H1 (cell line): ENCODE results near the gene ABCD2. TPM values are rescaled to one million over a fixed set of nuclear protein-coding genes. Genes with fewer than 3 reads are reported as not detected.

Source experiments
- ATF3 ChIP-seq: IDR thresholded peaks from 2 replicates; pipeline ENCODE4 v1.6.1; 2011; ENCODE audit warnings: low read depth, mild to moderate bottlenecking, low read length; ENCODE audit not compliant: insufficient read depth
- FOSL1 ChIP-seq: IDR thresholded peaks from 2 replicates; pipeline ENCODE4 v1.6.1; 2011; ENCODE audit warnings: mild to moderate bottlenecking, low read depth, low read length, moderate library complexity; ENCODE audit not compliant: insufficient read depth
- RAD21 ChIP-seq, 2 experiments: IDR thresholded peaks in 1 of 2; conservative IDR thresholded peaks in 1 of 2; 2 replicates each; pipeline ENCODE4 v1.6.1; 2011; ENCODE audit warnings: low read depth in 2 of 2, low read length in 2 of 2, improper control_type of control experiment in 1 of 2, inconsistent platforms in 1 of 2, mild to moderate bottlenecking in 1 of 2, moderate library complexity in 1 of 2
- SAP30 ChIP-seq: fragments of 300-600 bp; sonication (generic); IDR thresholded peaks from 2 replicates; pipeline ENCODE4 v1.7.1; 2012; ENCODE audit warnings: low read length, moderate library complexity, mild to moderate bottlenecking, inconsistent platforms; ENCODE audit not compliant: insufficient read depth, insufficient replicate concordance
- SIRT6 ChIP-seq: IDR thresholded peaks from one replicate; pipeline ENCODE4 v1.7.1; 2012; ENCODE audit warnings: low read length, inconsistent platforms
- SP2 ChIP-seq: IDR thresholded peaks from 2 replicates; pipeline ENCODE4 v1.6.1; 2012; ENCODE audit warnings: mild to moderate bottlenecking, low read length, inconsistent platforms
- TCF12 ChIP-seq: IDR thresholded peaks from 2 replicates; pipeline ENCODE4 v1.6.1; 2011; ENCODE audit warnings: low read depth, mild to moderate bottlenecking, low read length
- ZNF274 ChIP-seq: IDR thresholded peaks from 2 replicates; pipeline ENCODE4 v1.7.0; 2012; ENCODE audit warnings: low read length, borderline replicate concordance; ENCODE audit errors: extremely low read depth
- polyA plus RNA-seq, 7 experiments: library from polyadenylated mRNA; depleted of rRNA in 3 of 7; stranded (reverse) in 5 of 7; unstranded in 2 of 7; fragments of >200 nt in 5 of 7; fragments of 200-250 nt in 2 of 7; gene quantifications; 1 replicate in 5 of 7; 2 replicates in 1 of 7; 4 replicates in 1 of 7; pipeline versions ENCODE4 v1.2.1 to v1.2.3, GENCODE V29; 2011 to 2013; ENCODE audit warnings: missing spikeins in 2 of 7, mixed read lengths in 2 of 7
- total RNA-seq: library from RNA; stranded (reverse); fragmentation: NEBNext Ultra II Directional; extraction: Animal tissue kit (Norgen Biotek cat#: 25700); gene quantifications from 2 replicates; pipeline ENCODE4 v1.2.1, GENCODE V29; 2021
- TF ChIP-seq, protein P1 (sequence below): fragments of 300-600 bp; sonication (generic); IDR thresholded peaks from 2 replicates; pipeline ENCODE4 v1.7.1; 2012; ENCODE audit warnings: low read length, moderate library complexity, mild to moderate bottlenecking, inconsistent platforms; ENCODE audit not compliant: insufficient replicate concordance
- TF ChIP-seq, protein P2 (sequence below): IDR thresholded peaks from 2 replicates; pipeline ENCODE4 v1.6.1; 2012; ENCODE audit warnings: inconsistent platforms

The ABCD2 gene
- total and polyA plus RNA-seq, 2 of the 8 experiments (the other 6 are each of a cell fraction or from before 2014, with no cell fraction given): not detected

DNA sequence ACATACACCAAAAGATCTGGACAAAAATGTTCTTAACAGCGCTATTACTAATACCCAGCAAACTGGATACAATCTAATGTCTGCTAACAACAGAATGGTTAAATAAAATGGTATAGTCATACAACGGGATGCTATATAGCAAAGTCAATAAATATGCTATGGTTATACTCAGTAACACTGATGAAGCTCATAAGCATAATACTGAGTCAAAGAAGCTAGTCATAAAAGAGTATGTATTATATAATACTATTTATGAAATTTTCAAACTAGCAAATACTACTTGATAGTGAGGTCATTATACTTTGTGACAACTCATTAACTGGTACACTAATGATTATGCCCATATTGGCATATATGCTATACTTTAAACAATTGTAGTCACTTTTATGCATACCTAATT lies 7.4 kb downstream of the ABCD2 start (continued):
- TF ChIP-seq, protein P1, sequence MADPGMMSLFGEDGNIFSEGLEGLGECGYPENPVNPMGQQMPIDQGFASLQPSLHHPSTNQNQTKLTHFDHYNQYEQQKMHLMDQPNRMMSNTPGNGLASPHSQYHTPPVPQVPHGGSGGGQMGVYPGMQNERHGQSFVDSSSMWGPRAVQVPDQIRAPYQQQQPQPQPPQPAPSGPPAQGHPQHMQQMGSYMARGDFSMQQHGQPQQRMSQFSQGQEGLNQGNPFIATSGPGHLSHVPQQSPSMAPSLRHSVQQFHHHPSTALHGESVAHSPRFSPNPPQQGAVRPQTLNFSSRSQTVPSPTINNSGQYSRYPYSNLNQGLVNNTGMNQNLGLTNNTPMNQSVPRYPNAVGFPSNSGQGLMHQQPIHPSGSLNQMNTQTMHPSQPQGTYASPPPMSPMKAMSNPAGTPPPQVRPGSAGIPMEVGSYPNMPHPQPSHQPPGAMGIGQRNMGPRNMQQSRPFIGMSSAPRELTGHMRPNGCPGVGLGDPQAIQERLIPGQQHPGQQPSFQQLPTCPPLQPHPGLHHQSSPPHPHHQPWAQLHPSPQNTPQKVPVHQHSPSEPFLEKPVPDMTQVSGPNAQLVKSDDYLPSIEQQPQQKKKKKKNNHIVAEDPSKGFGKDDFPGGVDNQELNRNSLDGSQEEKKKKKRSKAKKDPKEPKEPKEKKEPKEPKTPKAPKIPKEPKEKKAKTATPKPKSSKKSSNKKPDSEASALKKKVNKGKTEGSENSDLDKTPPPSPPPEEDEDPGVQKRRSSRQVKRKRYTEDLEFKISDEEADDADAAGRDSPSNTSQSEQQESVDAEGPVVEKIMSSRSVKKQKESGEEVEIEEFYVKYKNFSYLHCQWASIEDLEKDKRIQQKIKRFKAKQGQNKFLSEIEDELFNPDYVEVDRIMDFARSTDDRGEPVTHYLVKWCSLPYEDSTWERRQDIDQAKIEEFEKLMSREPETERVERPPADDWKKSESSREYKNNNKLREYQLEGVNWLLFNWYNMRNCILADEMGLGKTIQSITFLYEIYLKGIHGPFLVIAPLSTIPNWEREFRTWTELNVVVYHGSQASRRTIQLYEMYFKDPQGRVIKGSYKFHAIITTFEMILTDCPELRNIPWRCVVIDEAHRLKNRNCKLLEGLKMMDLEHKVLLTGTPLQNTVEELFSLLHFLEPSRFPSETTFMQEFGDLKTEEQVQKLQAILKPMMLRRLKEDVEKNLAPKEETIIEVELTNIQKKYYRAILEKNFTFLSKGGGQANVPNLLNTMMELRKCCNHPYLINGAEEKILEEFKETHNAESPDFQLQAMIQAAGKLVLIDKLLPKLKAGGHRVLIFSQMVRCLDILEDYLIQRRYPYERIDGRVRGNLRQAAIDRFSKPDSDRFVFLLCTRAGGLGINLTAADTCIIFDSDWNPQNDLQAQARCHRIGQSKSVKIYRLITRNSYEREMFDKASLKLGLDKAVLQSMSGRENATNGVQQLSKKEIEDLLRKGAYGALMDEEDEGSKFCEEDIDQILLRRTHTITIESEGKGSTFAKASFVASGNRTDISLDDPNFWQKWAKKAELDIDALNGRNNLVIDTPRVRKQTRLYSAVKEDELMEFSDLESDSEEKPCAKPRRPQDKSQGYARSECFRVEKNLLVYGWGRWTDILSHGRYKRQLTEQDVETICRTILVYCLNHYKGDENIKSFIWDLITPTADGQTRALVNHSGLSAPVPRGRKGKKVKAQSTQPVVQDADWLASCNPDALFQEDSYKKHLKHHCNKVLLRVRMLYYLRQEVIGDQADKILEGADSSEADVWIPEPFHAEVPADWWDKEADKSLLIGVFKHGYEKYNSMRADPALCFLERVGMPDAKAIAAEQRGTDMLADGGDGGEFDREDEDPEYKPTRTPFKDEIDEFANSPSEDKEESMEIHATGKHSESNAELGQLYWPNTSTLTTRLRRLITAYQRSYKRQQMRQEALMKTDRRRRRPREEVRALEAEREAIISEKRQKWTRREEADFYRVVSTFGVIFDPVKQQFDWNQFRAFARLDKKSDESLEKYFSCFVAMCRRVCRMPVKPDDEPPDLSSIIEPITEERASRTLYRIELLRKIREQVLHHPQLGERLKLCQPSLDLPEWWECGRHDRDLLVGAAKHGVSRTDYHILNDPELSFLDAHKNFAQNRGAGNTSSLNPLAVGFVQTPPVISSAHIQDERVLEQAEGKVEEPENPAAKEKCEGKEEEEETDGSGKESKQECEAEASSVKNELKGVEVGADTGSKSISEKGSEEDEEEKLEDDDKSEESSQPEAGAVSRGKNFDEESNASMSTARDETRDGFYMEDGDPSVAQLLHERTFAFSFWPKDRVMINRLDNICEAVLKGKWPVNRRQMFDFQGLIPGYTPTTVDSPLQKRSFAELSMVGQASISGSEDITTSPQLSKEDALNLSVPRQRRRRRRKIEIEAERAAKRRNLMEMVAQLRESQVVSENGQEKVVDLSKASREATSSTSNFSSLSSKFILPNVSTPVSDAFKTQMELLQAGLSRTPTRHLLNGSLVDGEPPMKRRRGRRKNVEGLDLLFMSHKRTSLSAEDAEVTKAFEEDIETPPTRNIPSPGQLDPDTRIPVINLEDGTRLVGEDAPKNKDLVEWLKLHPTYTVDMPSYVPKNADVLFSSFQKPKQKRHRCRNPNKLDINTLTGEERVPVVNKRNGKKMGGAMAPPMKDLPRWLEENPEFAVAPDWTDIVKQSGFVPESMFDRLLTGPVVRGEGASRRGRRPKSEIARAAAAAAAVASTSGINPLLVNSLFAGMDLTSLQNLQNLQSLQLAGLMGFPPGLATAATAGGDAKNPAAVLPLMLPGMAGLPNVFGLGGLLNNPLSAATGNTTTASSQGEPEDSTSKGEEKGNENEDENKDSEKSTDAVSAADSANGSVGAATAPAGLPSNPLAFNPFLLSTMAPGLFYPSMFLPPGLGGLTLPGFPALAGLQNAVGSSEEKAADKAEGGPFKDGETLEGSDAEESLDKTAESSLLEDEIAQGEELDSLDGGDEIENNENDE: no peak
- TF ChIP-seq TCF12: no peak
- TF ChIP-seq, protein P2, sequence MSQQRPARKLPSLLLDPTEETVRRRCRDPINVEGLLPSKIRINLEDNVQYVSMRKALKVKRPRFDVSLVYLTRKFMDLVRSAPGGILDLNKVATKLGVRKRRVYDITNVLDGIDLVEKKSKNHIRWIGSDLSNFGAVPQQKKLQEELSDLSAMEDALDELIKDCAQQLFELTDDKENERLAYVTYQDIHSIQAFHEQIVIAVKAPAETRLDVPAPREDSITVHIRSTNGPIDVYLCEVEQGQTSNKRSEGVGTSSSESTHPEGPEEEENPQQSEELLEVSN: no peak
- no peak for TF ChIP-seq FOSL1
- TF ChIP-seq SAP30: no peak
- TF ChIP-seq SP2: no peak
- TF ChIP-seq ATF3: no peak
- no peak for TF ChIP-seq ZNF274
- TF ChIP-seq RAD21 (IDR thresholded peaks at IDR 0.05 in 1 of 2, conservative IDR thresholded peaks at IDR 0.05 in 1 of 2; ENCODE audit: low read depth in 2 of 2, low read length in 2 of 2): no peak
- TF ChIP-seq SIRT6: no peak
